GM19324 (cell line): ENCODE data around the gene PMAIP1.
"Not testable (repeated sequence)": the region's sequence is repeated elsewhere in the genome, so short reads cannot be mapped to it uniquely, and the experiment has no call there.

Experiments used
- ATAC-seq: cut with Tn5 transposase; IDR thresholded peaks from one replicate; pipeline ENCODE4 v1.9.1; 2021; ENCODE audit warnings: mild to moderate bottlenecking, moderate library complexity; ENCODE audit not compliant: unreplicated experiment, low FRiP score

The PMAIP1 gene

DNA sequence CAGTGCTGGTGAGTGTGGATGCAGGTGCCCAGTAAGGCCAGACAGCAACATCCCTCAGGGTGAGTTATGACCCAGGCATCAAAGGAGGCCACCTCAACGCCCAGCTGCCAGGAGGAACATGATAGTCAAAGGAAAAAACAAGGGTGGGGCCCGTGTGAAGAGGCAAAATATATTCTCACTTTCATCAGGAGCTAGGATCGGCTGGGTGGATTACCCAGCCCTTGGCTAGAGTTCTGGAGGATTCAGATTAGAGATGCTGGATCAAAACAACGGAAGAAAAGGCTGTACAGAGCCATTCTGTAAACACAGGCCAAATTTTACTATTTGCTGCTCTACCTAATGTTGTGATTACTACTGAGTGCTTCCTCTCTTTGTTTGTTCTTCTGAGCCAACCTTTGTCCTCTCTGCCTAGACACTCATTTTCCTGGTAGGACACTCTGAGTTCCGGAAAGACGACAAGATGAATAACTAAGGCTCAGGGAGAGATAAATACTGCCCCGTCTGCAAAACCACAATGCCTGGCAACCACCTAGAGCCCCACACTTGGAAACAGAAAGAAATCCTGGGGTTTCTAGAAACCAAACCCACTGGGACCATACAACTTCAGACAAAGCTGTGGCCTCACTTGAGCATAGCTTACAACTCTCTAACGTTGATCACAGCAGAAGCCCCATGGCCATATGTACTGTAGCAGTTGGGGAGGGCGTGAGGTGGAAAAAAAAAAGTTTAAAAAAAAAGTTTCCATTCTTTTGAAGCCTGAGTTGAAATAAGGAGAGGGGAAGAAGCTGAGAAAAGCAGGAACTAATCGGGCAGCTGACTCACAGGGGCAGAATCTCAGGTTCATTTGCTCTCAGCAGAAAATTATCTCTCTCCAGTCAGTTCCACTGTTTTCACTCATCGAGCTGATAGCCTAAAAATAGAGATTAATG lies 17.8 kb upstream of the PMAIP1 start:
- ATAC-seq = no peak

DNA sequence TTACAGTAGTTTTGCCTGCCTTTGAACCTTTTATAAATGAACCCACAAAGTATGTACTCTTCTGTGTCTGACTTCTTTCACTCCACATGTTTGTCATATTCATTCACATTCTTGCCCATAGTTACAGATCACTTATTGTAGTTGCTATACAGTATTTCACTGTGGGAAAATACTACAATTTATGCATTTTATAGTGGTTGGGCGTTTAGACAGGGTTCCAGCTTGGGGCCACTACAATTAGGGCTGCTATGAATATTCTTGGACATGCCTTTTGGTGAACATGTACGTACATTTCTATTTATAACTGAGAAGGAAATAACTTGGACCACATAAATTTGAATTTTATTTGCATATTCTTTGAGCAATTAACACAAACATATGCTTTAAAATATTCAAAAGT lies 15.4 kb upstream of the PMAIP1 start:
- ATAC-seq = no peak

DNA sequence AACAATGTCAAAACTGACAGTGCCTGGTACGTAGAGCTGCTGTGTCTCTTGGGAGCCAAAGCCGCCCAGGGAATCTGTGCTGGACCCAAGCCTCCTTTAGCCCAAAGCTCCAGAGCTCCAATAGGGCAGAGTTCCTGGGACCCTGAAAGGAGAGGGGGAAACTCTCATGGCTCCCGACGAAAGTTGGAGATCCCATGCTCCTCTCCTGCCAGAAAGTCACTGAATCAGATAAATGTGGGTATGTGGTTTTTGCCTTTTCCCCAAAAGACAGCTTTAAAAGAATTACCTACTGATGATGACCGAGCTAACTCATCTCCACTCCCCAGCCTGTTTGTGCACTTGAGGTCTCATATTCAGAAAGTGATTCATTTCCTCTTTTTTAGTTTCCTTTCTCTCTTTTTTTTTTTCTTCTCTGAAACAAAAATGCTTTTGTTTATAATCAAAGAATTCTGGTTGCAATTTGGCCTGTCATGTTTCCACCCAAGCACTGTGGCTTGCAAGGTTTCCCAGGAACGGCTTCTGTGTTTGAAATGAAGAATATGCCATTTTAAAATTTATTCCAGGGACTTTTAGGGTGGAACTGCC lies 14.1 kb upstream of the PMAIP1 start:
- ATAC-seq = peak; percentile 77

DNA sequence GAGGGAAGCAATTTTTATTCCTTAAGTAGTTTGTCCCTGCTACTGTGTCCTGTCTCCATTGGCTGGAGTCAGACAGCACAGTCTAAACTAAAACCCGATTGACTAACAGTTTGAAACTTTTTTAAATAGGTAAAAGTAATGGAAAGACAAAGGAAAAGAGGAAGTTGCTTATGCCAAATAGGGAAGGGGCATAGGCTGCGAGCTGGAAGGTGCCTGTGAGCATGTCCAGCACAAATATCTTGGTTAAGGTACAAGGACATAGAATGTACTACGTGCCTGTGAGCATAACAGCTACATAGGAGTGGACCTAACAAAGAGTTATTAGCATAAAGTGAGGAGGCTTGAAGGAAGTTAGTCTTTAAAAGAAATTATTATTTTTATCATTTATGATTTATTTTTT lies 13.4 kb upstream of the PMAIP1 start:
- ATAC-seq = not testable (repeated sequence)

GRCh38 chr18:59892123-59892522 lies 7.7 kb upstream of the PMAIP1 start:
- no peak for ATAC-seq

DNA sequence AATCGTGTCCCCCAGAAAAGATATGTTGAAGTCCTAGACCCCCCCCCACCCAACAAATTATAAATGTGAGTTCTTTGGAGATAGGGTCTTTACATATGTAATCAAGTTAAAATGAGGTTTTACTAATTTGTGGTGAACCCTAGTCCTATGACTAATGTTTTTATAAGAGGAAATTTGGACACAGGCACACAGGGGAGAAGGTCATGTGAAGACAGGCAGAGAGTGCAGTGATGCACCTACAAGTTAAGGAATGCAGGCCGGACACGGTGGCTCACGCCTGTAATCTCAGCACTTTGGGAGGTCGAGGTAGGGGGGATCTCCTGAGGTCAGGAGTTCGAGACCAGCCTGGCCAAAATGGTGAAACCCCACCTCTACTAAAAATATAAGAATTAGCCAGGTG lies 5.8 kb upstream of the PMAIP1 start:
- no peak for ATAC-seq

DNA sequence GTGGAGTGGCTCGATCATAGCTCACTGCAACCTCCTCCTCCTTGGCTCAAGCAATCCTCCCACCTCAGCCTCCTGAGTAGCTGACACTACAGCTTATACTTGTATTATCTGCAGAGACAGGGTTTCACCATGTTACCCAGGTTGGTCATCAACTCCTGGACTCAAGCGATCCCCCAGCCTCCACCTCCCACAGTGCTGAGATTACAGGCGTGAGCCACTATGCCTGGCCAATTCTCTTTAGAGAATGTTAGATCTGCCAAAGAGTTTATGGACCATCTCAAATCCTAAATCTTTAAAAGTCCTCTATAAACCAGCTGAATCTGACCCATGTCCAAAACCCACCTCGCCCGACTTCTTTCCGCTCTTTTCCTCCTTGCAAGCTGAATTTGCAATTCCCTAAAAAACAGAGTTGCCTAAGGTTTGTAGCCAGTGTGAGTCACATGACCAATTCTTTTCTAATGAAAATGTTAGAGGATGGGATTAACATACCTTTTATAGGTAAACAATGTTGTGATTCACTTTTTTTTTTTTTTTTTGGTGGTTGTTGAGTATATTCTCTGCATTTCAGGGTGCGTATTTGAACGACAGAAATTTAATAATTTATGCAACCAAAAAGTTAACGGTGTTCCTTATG lies 2.4 kb upstream of the PMAIP1 start:
- no peak for ATAC-seq

GRCh38 chr18:59898093-59898492 lies 1.7 kb upstream of the PMAIP1 start:
- no peak for ATAC-seq

- no peak for ATAC-seq
These were observed 1.0 kb upstream of the PMAIP1 start for GRCh38 chr18:59898609-59899297.

- peak; percentile 37 for ATAC-seq
These were observed 679 bp downstream of the PMAIP1 start for GRCh38 chr18:59900222-59901128.

- no peak for ATAC-seq
These were observed 2.6 kb downstream of the PMAIP1 start for GRCh38 chr18:59902131-59902992.

DNA sequence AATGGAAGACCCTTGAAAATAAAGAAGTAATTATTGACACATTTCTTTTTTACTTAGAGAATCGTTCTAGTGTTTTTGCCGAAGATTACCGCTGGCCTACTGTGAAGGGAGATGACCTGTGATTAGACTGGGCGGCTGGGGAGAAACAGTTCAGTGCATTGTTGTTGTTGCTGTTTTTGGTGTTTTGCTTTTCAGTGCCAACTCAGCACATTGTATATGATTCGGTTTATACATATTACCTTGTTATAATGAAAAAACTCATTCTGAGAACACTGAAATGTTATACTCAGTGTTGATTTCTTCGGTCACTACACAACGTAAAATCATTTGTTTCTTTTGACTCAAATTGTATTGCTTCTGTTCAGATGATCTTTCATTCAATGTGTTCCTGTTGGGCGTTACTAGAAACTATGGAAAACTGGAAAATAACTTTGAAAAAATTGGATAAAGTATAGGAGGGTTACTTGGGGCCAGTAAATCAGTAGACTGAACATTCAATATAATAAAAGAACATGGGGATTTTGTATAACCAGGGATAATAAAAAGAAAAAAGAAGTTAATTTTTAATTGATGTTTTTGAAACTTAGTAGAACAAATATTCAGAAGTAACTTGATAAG lies 3.3 kb downstream of the PMAIP1 start:
- no peak for ATAC-seq

DNA sequence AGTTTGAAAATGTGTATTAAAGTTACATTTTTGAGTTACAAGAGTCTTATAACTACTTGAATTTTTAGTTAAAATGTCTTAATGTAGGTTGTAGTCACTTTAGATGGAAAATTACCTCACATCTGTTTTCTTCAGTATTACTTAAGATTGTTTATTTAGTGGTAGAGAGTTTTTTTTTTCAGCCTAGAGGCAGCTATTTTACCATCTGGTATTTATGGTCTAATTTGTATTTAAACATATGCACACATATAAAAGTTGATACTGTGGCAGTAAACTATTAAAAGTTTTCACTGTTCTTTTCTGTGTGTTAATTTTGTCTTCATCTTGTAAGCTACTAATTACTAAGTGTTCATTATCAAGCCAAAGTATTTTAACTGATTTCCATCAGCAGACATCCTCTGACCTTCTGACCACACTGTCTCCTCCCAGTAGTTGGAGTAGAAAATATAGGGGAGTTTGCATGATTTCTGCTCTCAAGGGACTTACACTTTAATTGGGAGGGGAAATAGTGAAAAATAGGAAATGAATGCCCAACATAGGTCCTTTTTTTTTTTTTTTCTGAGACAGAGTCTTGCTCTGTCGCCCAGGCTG lies 4.3 kb downstream of the PMAIP1 start:
- no peak for ATAC-seq

DNA sequence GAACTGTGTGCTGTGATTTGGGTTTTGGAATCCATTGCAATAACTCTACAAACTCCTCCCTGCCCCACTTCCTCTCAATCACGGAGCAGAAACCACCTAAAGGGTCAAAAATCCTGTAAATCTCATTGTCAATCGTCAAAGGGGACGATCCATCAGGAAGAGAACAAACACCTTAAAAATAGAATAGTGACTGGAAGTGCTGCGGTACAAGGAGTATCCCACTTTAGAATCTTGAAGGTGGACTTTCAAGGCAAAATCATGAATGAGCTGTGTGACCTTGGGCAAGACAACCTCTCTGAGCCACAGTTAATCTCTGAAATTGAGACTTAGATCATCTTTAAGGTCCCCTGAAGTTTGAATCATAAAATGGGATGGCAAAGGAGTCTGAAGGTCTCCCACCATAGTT lies 5.9 kb downstream of the PMAIP1 start:
- ATAC-seq = no peak

DNA sequence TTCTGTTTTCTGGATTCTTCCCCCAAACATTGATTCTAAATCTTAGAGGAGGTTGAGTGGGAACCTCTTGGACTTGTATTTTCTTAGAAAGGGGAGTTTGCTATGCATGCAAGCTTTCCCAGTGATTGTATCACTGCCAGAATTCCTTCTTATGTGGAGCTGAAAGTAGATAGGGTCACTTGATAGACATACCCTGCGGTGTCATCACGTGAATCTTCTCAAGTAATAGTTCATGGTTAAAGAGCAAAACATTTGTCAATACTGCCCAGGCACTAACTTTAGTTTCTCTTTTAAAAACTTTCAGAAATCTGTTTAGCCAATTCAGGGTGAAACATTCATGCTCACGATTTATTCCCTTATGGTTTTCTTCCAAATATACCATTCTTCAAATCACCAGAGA lies 6.4 kb downstream of the PMAIP1 start:
- ATAC-seq = no peak

- ATAC-seq = no peak
These were observed 7.4 kb downstream of the PMAIP1 start for GRCh38 chr18:59907172-59907571.

GRCh38 chr18:59907660-59908059 lies 7.9 kb downstream of the PMAIP1 start:
- no peak for ATAC-seq

GRCh38 chr18:59908799-59909198 lies 9.0 kb downstream of the PMAIP1 start:
- ATAC-seq = no peak
